Mucosa of descending colon (tissue), 3 donors: ENCODE data around the gene CIROP. TPM values are rescaled to one million over a fixed set of nuclear protein-coding genes. Genes with fewer than 3 reads are reported as not detected.
A peak's percentile ranks its signal among the peaks of the same experiment; 100 is the strongest.

ENCODE experiments used
- ATAC-seq: fragments of 200-7000 bp; cut with Tn5 transposase; one replicate; pipeline ENCODE4 v1.9.1; 2020; ENCODE audit warnings: mild to moderate bottlenecking, moderate library complexity
- DNase-seq, 3 donors: peaks; one replicate each; pipeline ENCODE4 v3.0.0-alpha.2; 2020
- H3K36me3 ChIP-seq: fragments of 200-600 bp; one replicate; pipeline ENCODE4 v1.8.0; 2021; ENCODE audit warnings: low read depth, mild to moderate bottlenecking
- H3K4me1 ChIP-seq: fragments of 200-600 bp; one replicate; pipeline ENCODE4 v1.8.0; 2021; ENCODE audit warnings: low read depth, mild to moderate bottlenecking
- H3K4me3 ChIP-seq: fragments of 200-600 bp; one replicate; pipeline ENCODE4 v1.8.0; 2021; ENCODE audit warnings: mild to moderate bottlenecking
- H3K9me3 ChIP-seq: fragments of 200-600 bp; one replicate; pipeline ENCODE4 v1.8.0; 2021; ENCODE audit warnings: mild to moderate bottlenecking
- intact Hi-C, 2 donors: fragments of 100-400 bp; cut with DNase I in 1 of 2; cut with micrococcal nuclease in 1 of 2; formaldehyde crosslinking; loops; one replicate each; pipeline versions ENCODE4 v1.11.0 to v1.11.1; 2022; cut with DNase I, micrococcal nuclease
- long read RNA-seq, 2 donors: library from polyadenylated mRNA; unstranded; transcript quantifications; one replicate each; pipeline ENCODE4 v2.0.0, GENCODE V29; 2019 to 2021
- total RNA-seq, 3 donors: library from RNA; stranded (reverse); fragmentation: NEBNext Ultra II Directional in 2 of 3; extraction: Animal tissue kit (Norgen Biotek cat#: 25700) in 2 of 3; gene quantifications; one replicate each; pipeline versions ENCODE4 v1.2.1 to v1.2.4, GENCODE V29; 2021 to 2023
- TF ChIP-seq, protein P1 (sequence below): fragments of 200-600 bp; IDR thresholded peaks from one replicate; pipeline ENCODE4 v1.8.0; 2022; ENCODE audit warnings: antibody characterized with exemption, mild to moderate bottlenecking
- donor health status: DM: no; HTN: no; CAD: no; lungs with moderate emphysema.
- donor health status: DM: no; HTN: no; CAD: no.
- donor health status: DM: no; HTN: yes; CAD: no.

CIROP gene, protein sequence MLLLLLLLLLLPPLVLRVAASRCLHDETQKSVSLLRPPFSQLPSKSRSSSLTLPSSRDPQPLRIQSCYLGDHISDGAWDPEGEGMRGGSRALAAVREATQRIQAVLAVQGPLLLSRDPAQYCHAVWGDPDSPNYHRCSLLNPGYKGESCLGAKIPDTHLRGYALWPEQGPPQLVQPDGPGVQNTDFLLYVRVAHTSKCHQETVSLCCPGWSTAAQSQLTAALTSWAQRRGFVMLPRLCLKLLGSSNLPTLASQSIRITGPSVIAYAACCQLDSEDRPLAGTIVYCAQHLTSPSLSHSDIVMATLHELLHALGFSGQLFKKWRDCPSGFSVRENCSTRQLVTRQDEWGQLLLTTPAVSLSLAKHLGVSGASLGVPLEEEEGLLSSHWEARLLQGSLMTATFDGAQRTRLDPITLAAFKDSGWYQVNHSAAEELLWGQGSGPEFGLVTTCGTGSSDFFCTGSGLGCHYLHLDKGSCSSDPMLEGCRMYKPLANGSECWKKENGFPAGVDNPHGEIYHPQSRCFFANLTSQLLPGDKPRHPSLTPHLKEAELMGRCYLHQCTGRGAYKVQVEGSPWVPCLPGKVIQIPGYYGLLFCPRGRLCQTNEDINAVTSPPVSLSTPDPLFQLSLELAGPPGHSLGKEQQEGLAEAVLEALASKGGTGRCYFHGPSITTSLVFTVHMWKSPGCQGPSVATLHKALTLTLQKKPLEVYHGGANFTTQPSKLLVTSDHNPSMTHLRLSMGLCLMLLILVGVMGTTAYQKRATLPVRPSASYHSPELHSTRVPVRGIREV
- total RNA-seq = under 1 TPM in 1 of 3 donors, not detected in 2; 0.13 TPM
- long read RNA-seq, donor 1 = 0 reads
- long read RNA-seq, donor 2 = 0 reads

DNA sequence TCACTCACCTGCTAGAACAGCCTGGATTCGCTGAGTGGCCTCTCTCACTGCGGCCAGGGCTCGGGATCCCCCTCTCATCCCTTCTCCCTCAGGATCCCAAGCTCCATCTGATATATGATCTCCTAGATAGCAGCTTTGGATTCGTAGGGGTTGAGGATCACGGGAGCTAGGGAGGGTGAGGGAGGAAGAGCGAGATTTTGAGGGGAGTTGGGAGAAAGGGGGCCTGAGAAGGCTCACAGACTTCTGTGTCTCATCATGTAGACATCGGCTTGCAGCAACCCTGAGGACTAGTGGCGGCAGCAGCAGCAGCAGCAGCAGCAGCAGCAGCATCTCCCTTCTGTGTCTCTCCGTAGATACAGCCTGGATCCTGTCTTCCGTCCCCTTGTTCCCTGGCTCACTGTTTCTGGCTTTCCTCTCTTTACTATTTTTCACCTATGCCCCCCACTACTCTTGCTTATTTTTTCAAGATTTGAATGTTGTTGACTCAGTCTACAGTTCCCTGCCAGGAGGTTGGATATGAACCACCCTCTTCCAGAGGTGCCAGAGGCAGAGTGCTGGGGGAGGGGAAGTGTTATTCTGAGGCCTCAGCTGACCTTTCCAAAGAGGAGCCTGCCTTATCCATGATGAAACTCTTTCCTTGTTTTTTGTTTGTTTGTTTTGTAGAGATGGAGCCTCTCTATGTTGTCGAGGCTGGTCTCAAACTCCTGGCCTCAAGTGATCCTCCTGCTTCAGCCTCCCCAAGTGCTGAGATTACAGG, at the start of gene CIROP:
Gene CIROP (minus strand): TSS at position 399 of the 757 bp plus-strand sequence. CDS start 69 bp downstream, at position 330.
- DNase-seq (no peak), ATAC-seq (no peak)
- no peak within 1 kb of the TSS for H3K4me3 ChIP-seq
- intact Hi-C loops = no loop called here
- no peaks in the 10 kb centered on the region for H3K4me1 ChIP-seq
- TF ChIP-seq, protein P1, sequence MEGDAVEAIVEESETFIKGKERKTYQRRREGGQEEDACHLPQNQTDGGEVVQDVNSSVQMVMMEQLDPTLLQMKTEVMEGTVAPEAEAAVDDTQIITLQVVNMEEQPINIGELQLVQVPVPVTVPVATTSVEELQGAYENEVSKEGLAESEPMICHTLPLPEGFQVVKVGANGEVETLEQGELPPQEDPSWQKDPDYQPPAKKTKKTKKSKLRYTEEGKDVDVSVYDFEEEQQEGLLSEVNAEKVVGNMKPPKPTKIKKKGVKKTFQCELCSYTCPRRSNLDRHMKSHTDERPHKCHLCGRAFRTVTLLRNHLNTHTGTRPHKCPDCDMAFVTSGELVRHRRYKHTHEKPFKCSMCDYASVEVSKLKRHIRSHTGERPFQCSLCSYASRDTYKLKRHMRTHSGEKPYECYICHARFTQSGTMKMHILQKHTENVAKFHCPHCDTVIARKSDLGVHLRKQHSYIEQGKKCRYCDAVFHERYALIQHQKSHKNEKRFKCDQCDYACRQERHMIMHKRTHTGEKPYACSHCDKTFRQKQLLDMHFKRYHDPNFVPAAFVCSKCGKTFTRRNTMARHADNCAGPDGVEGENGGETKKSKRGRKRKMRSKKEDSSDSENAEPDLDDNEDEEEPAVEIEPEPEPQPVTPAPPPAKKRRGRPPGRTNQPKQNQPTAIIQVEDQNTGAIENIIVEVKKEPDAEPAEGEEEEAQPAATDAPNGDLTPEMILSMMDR = no peak
- no peaks in the 10 kb centered on the region for H3K9me3 ChIP-seq
- H3K36me3 ChIP-seq = no peaks in the 10 kb centered on the region

DNA sequence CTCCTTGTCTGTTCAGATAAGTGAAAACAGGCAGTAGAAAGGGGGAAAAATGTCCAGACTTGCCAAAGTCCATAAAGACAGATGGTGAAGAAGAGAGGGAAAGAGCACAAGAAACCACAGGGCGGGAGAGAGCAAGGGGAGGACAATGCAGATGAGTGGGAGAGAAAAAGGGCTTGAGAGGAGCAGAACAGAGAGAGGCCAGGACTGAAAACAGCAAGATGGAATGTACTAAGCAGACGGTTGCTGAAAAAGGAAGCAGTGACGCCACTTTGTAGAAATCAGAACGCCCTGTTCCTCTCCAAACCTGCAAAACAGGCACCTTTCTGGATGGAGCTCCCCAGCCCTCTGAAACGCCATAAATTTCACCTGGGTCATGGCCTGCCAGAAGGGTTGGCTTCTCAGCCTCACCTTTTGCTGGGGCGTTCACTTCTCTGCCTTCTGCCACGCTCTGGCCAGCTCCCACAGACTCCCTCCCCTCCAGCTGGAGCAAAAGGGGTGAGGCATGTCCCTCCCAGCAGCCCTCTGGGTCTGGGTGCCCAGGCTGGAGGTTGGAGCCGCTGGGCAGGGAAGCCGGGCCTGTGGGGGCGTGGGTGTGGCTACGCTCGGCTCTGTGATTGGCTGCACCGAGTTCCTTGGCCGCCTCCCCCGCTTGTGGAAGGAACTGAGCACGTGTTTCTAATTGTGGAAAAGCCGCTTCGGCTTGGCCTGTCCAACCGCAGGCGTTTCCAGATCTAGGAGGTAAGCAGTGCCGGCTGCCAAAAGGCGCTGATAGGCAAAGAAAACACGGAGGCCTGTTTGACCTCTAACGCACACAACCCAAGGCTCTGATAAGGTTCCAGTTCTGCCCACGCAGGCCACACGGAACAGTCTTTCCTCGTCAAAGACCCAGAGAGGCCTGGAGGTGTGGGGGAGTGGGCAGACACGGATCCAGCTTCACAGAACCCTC, 49.3 kb upstream of the CIROP start:
- peak; percentile 93 for ATAC-seq
- Histone ChIP-seq H3K4me3 (no peak overlapping the region), H3K9me3 (no peaks in the 10 kb centered on the region), H3K36me3 (no peaks in the 10 kb centered on the region), H3K4me1 (no peaks in the 10 kb centered on the region)
- TF ChIP-seq, protein P1 = no peak
- intact Hi-C loops = no loop called here
- peak; percentile 85 to 90 (median 86) for DNase-seq

DNA sequence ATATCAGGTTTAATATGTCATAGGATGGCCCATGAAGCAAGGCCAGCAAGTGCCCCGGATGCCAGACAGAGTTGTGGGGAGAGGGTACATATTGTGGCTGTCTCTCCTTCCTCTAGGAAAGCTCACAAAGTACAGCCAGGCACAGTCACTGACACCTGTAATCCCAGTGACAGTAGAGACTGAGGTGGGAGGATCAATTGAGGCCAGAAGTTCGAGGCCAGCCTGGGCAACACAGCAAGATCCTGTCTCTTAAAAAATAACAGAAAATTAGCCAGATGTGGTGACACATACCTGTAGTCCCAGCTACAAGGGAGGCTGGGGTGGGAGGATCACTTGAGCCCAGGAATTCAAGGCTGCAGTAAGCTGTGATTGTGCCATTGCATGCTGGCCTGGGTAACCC, 46.6 kb upstream of the CIROP start:
- H3K4me1 ChIP-seq = no peaks in the 10 kb centered on the region
- H3K4me3 ChIP-seq = no peak overlapping the region
- intact Hi-C loops = no loop called here
- H3K9me3 ChIP-seq = no peaks in the 10 kb centered on the region
- TF ChIP-seq, protein P1 = no peak
- ATAC-seq (no peak), DNase-seq (no peak)
- no peaks in the 10 kb centered on the region for H3K36me3 ChIP-seq

DNA sequence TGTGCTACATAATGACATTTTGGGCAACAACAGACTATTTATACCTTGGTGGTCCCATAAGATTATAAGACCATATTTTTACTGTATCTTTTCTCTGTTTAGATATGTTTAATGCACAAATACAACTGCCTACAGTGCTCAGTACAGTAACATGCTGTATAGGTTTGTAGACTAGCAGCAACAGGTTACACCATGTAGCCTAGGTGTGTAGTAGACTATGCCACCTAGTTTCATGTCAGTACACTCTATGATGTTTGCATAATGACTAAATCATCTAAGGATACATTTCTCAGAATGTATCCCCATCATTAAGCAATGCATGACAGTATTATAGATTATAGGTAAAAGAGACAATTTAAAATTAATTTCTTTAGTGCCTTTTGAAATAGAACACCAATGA, 45.0 kb upstream of the CIROP start:
- no peaks in the 10 kb centered on the region for H3K9me3 ChIP-seq
- TF ChIP-seq, protein P1 = no peak
- no peak overlapping the region for H3K4me3 ChIP-seq
- H3K36me3 ChIP-seq = no peaks in the 10 kb centered on the region
- DNase-seq = no peak
- ATAC-seq = no peak
- intact Hi-C loops = no loop called here
- H3K4me1 ChIP-seq = no peaks in the 10 kb centered on the region
